WTC11 (cell line): ENCODE measurements around the gene YLPM1. TPM values are rescaled to one million over a fixed set of nuclear protein-coding genes. Genes with fewer than 3 reads are reported as not detected.

ENCODE experiments used
- ATAC-seq: fragments of 200-7000 bp; cut with Tn5 transposase; 2 replicates; pipeline ENCODE4 v1.10.0; 2021; ENCODE audit warnings: mild to moderate bottlenecking, moderate library complexity
- CTCF ChIA-PET: fragments of 300-600 bp; sonication (Branson Sonifier 250); formaldehyde crosslinking; loops from one replicate; lab custom pipeline; 2021; ENCODE audit warnings: antibody characterized with exemption; lab: Charles Lee
- POLR2A ChIA-PET: fragments of 350-600 bp; sonication (Branson Sonifier 250); formaldehyde crosslinking; loops from one replicate; lab custom pipeline; 2021; ENCODE audit warnings: antibody characterized with exemption; lab: Charles Lee
- DNase-seq: peaks from one replicate; pipeline ENCODE4 v3.0.0; 2021; ENCODE audit warnings: low spot score
- H3K27ac Mint-ChIP-seq: 2 replicates; pipeline ENCODE4 v1.8.0; 2021; ENCODE audit warnings: mixed read lengths
- H3K27me3 Mint-ChIP-seq: 2 replicates; pipeline ENCODE4 v1.8.0; 2021; ENCODE audit warnings: low read depth, mild to moderate bottlenecking, moderate library complexity, mixed read lengths
- H3K36me3 Mint-ChIP-seq: 2 replicates; pipeline ENCODE4 v1.8.0; 2021; ENCODE audit warnings: mixed read lengths
- H3K4me1 Mint-ChIP-seq: 2 replicates; pipeline ENCODE4 v1.8.0; 2022; ENCODE audit warnings: mixed read lengths
- H3K4me3 Mint-ChIP-seq: 2 replicates; pipeline ENCODE4 v1.8.0; 2021; ENCODE audit warnings: mild to moderate bottlenecking, moderate library complexity, mixed read lengths
- H3K9me3 Mint-ChIP-seq: 2 replicates; pipeline ENCODE4 v1.8.0; 2021; ENCODE audit warnings: mixed read lengths
- ATF6 ChIP-seq: sonication (generic); formaldehyde crosslinking; IDR thresholded peaks from 2 replicates; pipeline ENCODE4 v1.8.1; 2023; ENCODE audit warnings: mild to moderate bottlenecking, missing genetic modification reagents
- E2F1 ChIP-seq: sonication (generic); formaldehyde crosslinking; IDR thresholded peaks from 2 replicates; pipeline ENCODE4 v1.8.0; 2022; ENCODE audit warnings: mild to moderate bottlenecking, missing genetic modification reagents
- ELF4 ChIP-seq: sonication (generic); formaldehyde crosslinking; IDR thresholded peaks from 2 replicates; pipeline ENCODE4 v1.8.1; 2022; ENCODE audit warnings: low read depth, mild to moderate bottlenecking, moderate library complexity, missing genetic modification reagents
- HMGXB4 ChIP-seq: sonication (generic); formaldehyde crosslinking; IDR thresholded peaks from 2 replicates; pipeline ENCODE4 v1.8.1; 2023; ENCODE audit warnings: mild to moderate bottlenecking, moderate library complexity, missing genetic modification reagents
- IRF2 ChIP-seq: sonication (generic); formaldehyde crosslinking; IDR thresholded peaks from 2 replicates; pipeline ENCODE4 v1.8.0; 2022; ENCODE audit warnings: low read depth, missing genetic modification reagents, borderline replicate concordance
- JAZF1 ChIP-seq: fragments of 250-450 bp; sonication (Bioruptor Pico); IDR thresholded peaks from 2 replicates; pipeline ENCODE4 v1.9.0; 2021; ENCODE audit warnings: moderate library complexity, mild to moderate bottlenecking, inconsistent platforms
- MLX ChIP-seq: sonication (generic); formaldehyde crosslinking; IDR thresholded peaks from 2 replicates; pipeline ENCODE4 v1.8.1; 2023; ENCODE audit warnings: mild to moderate bottlenecking, missing genetic modification reagents, moderate library complexity
- NFATC4 ChIP-seq: fragments of 250-450 bp; sonication (Bioruptor Pico); IDR thresholded peaks from 2 replicates; pipeline ENCODE4 v1.9.0; 2021; ENCODE audit warnings: mild to moderate bottlenecking
- NFE2L1 ChIP-seq: sonication (generic); formaldehyde crosslinking; IDR thresholded peaks from 2 replicates; pipeline ENCODE4 v1.8.1; 2023; ENCODE audit warnings: missing genetic modification reagents
- PREB ChIP-seq: sonication (generic); formaldehyde crosslinking; IDR thresholded peaks from 2 replicates; pipeline ENCODE4 v1.8.1; 2022; ENCODE audit warnings: mild to moderate bottlenecking, missing genetic modification reagents, moderate library complexity, borderline replicate concordance
- SOX15 ChIP-seq: fragments of 250-450 bp; sonication (Bioruptor Pico); IDR thresholded peaks from 2 replicates; pipeline ENCODE4 v1.9.0; 2021; ENCODE audit warnings: mild to moderate bottlenecking
- STAT6 ChIP-seq: sonication (generic); formaldehyde crosslinking; conservative IDR thresholded peaks from 2 replicates; pipeline ENCODE4 v1.8.1; 2023; ENCODE audit warnings: mild to moderate bottlenecking, low read depth, missing genetic modification reagents, moderate library complexity
- ZMAT4 ChIP-seq: fragments of 250-450 bp; sonication (Bioruptor Pico); IDR thresholded peaks from 2 replicates; pipeline ENCODE4 v1.9.0; 2021; ENCODE audit warnings: mild to moderate bottlenecking
- ZNF138 ChIP-seq: sonication (generic); formaldehyde crosslinking; conservative IDR thresholded peaks from 2 replicates; pipeline ENCODE4 v1.8.1; 2022; ENCODE audit warnings: mild to moderate bottlenecking, moderate library complexity, missing genetic modification reagents
- ZNF263 ChIP-seq: sonication (generic); formaldehyde crosslinking; IDR thresholded peaks from 2 replicates; pipeline ENCODE4 v1.8.1; 2022; ENCODE audit warnings: low read depth, mild to moderate bottlenecking, moderate library complexity, missing genetic modification reagents
- ZNF317 ChIP-seq: sonication (generic); formaldehyde crosslinking; IDR thresholded peaks from 2 replicates; pipeline ENCODE4 v1.8.1; 2023; ENCODE audit warnings: low read depth, mild to moderate bottlenecking, moderate library complexity, missing genetic modification reagents, borderline replicate concordance
- ZNF423 ChIP-seq: fragments of 250-450 bp; sonication (Bioruptor Pico); IDR thresholded peaks from 2 replicates; pipeline ENCODE4 v2.1.2; 2022; ENCODE audit warnings: mild to moderate bottlenecking, moderate library complexity
- total RNA-seq: library from RNA; stranded (reverse); gene quantifications from 3 replicates; pipeline ENCODE4 v1.2.3, GENCODE V29; 2021
- TF ChIP-seq, protein P1 (sequence below): sonication (generic); formaldehyde crosslinking; IDR thresholded peaks from 2 replicates; pipeline ENCODE4 v1.8.0; 2023; ENCODE audit warnings: mild to moderate bottlenecking, missing genetic modification reagents

Gene YLPM1
- total RNA-seq, 1 experiment from 2014 or later = 66.6 TPM

DNA sequence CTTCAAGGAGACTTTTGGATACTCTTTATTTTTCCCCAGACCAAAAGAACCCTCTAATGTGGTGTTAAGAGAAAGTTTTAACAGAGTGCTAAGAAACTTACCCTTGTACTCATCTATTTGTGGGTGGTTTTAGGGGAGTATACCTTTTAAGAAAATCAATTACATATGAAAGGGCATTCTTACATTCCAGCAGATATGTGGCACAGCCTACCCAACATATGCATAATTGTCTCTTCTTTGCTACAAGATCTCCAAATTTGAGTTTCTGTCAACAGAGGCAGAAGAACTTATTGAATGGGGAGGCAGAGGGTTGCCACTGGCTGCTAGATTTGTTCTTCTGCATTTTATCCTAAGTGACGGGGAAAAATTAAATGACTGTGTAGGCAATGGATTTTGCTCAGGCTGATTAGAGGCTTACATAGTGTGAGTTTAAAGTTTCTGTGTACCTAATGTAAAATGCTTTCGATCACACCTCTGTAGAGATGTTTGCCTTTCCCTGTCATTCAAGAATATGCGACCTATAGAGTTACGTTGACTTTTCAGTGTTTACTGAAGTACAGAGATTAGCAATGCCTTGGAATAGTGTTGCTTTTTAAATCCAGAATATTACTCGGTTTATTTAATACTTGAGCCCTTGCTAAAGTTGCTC, 58.3 kb downstream of the YLPM1 start:
- H3K4me1 Mint-ChIP-seq = peaks cover 13% of the 10 kb centered on the region
- no peaks in the 10 kb centered on the region for H3K9me3 Mint-ChIP-seq
- POLR2A ChIA-PET = no interaction called here
- H3K36me3 Mint-ChIP-seq = peaks cover 46% of the 10 kb centered on the region
- H3K4me3 Mint-ChIP-seq = no peak overlapping the region
- no peaks in the 10 kb centered on the region for H3K27me3 Mint-ChIP-seq
- CTCF ChIA-PET = no interaction called here
- H3K27ac Mint-ChIP-seq = no peak overlapping the region
- TF ChIP-seq ATF6 (no peak), E2F1 (CRISPR knock-in tag) (no peak), STAT6 (no peak)
- DNase-seq (no peak), ATAC-seq (no peak)

GRCh38 chr14:74824997-74825396, 61.9 kb downstream of the YLPM1 start:
- DNase-seq (no peak), ATAC-seq (no peak)
- Mint-ChIP-seq H3K27ac (no peak overlapping the region), H3K4me1 (peaks cover 23% of the 10 kb centered on the region), H3K27me3 (no peaks in the 10 kb centered on the region), H3K36me3 (peaks cover 31% of the 10 kb centered on the region), H3K9me3 (no peaks in the 10 kb centered on the region), H3K4me3 (no peak overlapping the region)
- no peak for TF ChIP-seq PREB
- no peak for TF ChIP-seq ZNF423 (CRISPR knock-in tag)
- no peak for TF ChIP-seq ELF4
- CTCF ChIA-PET = interaction anchor here (2.1 kb wide), 1 partner anchor 20 kb away, joined by 6 read pairs; no protein-coding TSS in a partner anchor
- POLR2A ChIA-PET = no interaction called here

- H3K27me3 Mint-ChIP-seq = no peaks in the 10 kb centered on the region
- DNase-seq = peak; percentile 16
- CTCF ChIA-PET = interaction anchor here (0.9 to 1.0 kb wide), 3 partner anchors 22 to 217 kb away, joined by 3 to 4 read pairs (median 3); no protein-coding TSS in a partner anchor
- ATAC-seq = peak; percentile 71
- peaks cover 21% of the 10 kb centered on the region for H3K36me3 Mint-ChIP-seq
- POLR2A ChIA-PET = no interaction called here
- H3K4me1 Mint-ChIP-seq = peaks cover 15% of the 10 kb centered on the region
- peak overlapping the region; percentile 51 for H3K27ac Mint-ChIP-seq
- peak overlapping the region; percentile 6; the same call in 1 of the 2 replicates for H3K4me3 Mint-ChIP-seq
- H3K9me3 Mint-ChIP-seq = no peaks in the 10 kb centered on the region
- TF ChIP-seq ELF4 = no peak
- TF ChIP-seq, protein P1, sequence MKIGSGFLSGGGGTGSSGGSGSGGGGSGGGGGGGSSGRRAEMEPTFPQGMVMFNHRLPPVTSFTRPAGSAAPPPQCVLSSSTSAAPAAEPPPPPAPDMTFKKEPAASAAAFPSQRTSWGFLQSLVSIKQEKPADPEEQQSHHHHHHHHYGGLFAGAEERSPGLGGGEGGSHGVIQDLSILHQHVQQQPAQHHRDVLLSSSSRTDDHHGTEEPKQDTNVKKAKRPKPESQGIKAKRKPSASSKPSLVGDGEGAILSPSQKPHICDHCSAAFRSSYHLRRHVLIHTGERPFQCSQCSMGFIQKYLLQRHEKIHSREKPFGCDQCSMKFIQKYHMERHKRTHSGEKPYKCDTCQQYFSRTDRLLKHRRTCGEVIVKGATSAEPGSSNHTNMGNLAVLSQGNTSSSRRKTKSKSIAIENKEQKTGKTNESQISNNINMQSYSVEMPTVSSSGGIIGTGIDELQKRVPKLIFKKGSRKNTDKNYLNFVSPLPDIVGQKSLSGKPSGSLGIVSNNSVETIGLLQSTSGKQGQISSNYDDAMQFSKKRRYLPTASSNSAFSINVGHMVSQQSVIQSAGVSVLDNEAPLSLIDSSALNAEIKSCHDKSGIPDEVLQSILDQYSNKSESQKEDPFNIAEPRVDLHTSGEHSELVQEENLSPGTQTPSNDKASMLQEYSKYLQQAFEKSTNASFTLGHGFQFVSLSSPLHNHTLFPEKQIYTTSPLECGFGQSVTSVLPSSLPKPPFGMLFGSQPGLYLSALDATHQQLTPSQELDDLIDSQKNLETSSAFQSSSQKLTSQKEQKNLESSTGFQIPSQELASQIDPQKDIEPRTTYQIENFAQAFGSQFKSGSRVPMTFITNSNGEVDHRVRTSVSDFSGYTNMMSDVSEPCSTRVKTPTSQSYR (CRISPR knock-in tag) = no peak
- no peak for TF ChIP-seq HMGXB4 (CRISPR knock-in tag)
- TF ChIP-seq ZNF317 = no peak
- TF ChIP-seq NFATC4 (CRISPR knock-in tag) = no peak
- TF ChIP-seq IRF2 (CRISPR knock-in tag) = no peak
- TF ChIP-seq MLX (CRISPR knock-in tag) = no peak
- no peak for TF ChIP-seq SOX15 (CRISPR knock-in tag)
- TF ChIP-seq ZNF263 (CRISPR knock-in tag) = no peak
- TF ChIP-seq ZMAT4 (CRISPR knock-in tag) = no peak
- TF ChIP-seq JAZF1 (CRISPR knock-in tag) = no peak
- TF ChIP-seq ZNF138 (CRISPR knock-in tag) = no peak
- TF ChIP-seq NFE2L1 (CRISPR knock-in tag) = no peak
Measured at GRCh38 chr14:74826574-74826973, 63.5 kb downstream of the YLPM1 start.
